Esophagus muscularis mucosa (tissue), 3 donors: ENCODE measurements around the gene CAMK2G.

Experiments used
- POLR2A ChIP-seq: fragments of 450-650 bp; IDR thresholded peaks from one replicate; pipeline ENCODE4 v1.6.1; 2017; ENCODE audit warnings: antibody characterized with exemption, moderate library complexity, mild to moderate bottlenecking, low read depth
- POLR2AphosphoS5 ChIP-seq, 2 donors: sonication (generic); formaldehyde crosslinking; IDR thresholded peaks; one replicate each; pipeline ENCODE4 v1.6.1; 2017; ENCODE audit warnings: antibody characterized with exemption in 2 of 2
- TF ChIP-seq, protein P1 (sequence below), 3 experiments: fragments of 200-600 bp in 2 of 3; fragments of 450-650 bp in 1 of 3; sonication (generic) in 2 of 3; IDR thresholded peaks; one replicate each; pipeline ENCODE4 v1.5.1; 2017 to 2019; ENCODE audit warnings: antibody characterized with exemption in 3 of 3, mild to moderate bottlenecking in 2 of 3, moderate library complexity in 1 of 3

DNA sequence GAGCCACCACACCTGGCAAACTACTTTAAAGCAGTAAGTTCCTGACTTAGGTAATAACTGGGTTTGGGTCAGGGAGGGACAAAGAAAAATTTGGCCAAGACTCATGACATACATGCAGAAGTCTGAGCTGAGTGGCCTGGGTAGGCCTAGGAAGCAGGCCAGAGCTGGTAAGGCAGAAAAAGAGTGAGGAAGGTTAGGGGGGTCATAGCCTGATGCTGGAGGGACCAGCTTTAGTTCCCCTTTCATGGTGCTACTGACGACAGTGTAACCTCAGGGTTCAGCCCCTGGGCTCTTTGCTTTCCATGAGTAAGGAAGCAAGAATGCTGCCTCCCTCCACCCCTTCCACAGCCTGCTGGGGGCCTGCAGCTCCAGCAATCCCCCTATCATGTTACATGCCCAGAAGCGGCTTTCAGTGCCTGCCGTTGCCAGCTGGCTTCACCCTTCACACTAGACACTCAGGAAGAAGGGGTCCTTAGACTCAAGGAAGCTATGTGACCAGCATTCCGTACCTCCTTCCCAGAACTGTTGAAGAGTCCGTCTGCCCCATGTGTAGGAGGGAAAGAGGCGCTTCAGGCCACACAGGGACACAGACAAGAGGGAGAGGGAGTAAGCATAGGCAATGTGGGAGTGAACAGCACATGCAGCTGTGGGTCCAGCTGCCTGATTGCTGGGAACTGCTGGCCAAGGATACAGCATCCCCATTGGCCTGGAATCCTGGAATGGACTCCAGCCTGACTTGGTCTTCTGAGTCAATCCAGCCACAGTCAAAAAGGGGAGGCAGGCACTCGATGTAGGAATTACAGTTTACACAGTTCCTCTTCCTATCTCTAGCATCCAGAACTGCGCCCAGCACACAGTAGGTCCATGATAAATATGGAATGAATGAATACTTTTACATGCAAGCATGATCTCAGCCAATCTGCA lies 32.4 kb upstream of the CAMK2G start:
- TF ChIP-seq POLR2A (no peak), POLR2AphosphoS5 (IDR thresholded peaks at IDR 0.05) (peak; percentile 54)
- TF ChIP-seq, protein P1, sequence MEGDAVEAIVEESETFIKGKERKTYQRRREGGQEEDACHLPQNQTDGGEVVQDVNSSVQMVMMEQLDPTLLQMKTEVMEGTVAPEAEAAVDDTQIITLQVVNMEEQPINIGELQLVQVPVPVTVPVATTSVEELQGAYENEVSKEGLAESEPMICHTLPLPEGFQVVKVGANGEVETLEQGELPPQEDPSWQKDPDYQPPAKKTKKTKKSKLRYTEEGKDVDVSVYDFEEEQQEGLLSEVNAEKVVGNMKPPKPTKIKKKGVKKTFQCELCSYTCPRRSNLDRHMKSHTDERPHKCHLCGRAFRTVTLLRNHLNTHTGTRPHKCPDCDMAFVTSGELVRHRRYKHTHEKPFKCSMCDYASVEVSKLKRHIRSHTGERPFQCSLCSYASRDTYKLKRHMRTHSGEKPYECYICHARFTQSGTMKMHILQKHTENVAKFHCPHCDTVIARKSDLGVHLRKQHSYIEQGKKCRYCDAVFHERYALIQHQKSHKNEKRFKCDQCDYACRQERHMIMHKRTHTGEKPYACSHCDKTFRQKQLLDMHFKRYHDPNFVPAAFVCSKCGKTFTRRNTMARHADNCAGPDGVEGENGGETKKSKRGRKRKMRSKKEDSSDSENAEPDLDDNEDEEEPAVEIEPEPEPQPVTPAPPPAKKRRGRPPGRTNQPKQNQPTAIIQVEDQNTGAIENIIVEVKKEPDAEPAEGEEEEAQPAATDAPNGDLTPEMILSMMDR (IDR thresholded peaks at IDR 0.05): no peak
